Measurements from ENCODE around the gene SH2B3. TPM values are rescaled to one million over a fixed set of nuclear protein-coding genes. Genes with fewer than 3 reads are reported as not detected.
A peak's percentile ranks its signal among the peaks of the same experiment; 100 is the strongest.

Gene SH2B3
- total and polyA plus RNA-seq, 2 of the 13 experiments (the other 11 are each of a cell fraction or from before 2014, with no cell fraction given), result 6.8 to 6.9 TPM

- no peak for TF ChIP-seq CBX2 (IDR thresholded peaks at IDR 0.05; ENCODE audit: low read depth, low read length)
- TF ChIP-seq CBX2 (CRISPR knock-in tag; IDR thresholded peaks at IDR 0.05; ENCODE audit: low read depth), result no peak
- TF ChIP-seq, protein P1, sequence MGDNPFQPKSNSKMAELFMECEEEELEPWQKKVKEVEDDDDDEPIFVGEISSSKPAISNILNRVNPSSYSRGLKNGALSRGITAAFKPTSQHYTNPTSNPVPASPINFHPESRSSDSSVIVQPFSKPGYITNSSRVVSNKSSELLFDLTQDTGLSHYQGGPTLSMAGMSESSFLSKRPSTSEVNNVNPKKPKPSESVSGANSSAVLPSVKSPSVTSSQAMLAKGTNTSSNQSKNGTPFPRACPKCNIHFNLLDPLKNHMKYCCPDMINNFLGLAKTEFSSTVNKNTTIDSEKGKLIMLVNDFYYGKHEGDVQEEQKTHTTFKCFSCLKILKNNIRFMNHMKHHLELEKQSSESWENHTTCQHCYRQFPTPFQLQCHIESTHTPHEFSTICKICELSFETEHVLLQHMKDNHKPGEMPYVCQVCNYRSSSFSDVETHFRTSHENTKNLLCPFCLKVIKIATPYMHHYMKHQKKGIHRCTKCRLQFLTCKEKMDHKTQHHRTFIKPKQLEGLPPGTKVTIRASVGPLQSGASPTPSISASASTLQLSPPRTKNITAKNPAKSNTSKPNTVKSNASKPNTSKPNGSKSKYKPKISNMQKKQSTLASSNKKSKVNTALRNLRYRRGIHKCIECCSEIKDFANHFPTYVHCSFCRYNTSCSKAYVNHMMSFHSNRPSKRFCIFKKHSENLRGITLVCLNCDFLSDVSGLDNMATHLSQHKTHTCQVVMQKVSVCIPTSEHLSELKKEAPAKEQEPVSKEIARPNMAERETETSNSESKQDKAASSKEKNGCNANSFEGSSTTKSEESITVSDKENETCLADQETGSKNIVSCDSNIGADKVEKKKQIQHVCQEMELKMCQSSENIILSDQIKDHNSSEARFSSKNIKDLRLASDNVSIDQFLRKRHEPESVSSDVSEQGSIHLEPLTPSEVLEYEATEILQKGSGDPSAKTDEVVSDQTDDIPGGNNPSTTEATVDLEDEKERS (CRISPR knock-in tag; IDR thresholded peaks at IDR 0.05), result no peak
- TF ChIP-seq ZNF276 (CRISPR knock-in tag; IDR thresholded peaks at IDR 0.05; ENCODE audit: low read depth), result no peak
- TF ChIP-seq ZNF770 (CRISPR knock-in tag; IDR thresholded peaks at IDR 0.05), result no peak
- TF ChIP-seq ZMAT3 (CRISPR knock-in tag; conservative IDR thresholded peaks at IDR 0.05), result no peak
- peak; percentile 54; the same call in 1 of the 2 replicates for TF ChIP-seq ZBTB33 (CRISPR knock-in tag; IDR thresholded peaks at IDR 0.05)
- TF ChIP-seq ZBTB42 (CRISPR knock-in tag; IDR thresholded peaks at IDR 0.05), result no peak
- no peak for TF ChIP-seq SNAI1 (CRISPR knock-in tag; IDR thresholded peaks at IDR 0.05; ENCODE audit: borderline replicate concordance)
- 88% methylated on average over 12 of the region's 15 CpGs for WGBS (ENCODE audit: low lambda C conversion rate)
- H3K27ac ChIP-seq (ENCODE audit: extremely low read length, insufficient read depth, low read length), result no peak overlapping the region
- no peak overlapping the region for H3K4me3 ChIP-seq (replicated peaks in 1 of 3; ENCODE audit: insufficient read depth in 1 of 3, low read depth in 2 of 3, low read length in 3 of 3)
- H3K36me3 ChIP-seq (replicated peaks in 1 of 2; ENCODE audit: control insufficient read depth in 1 of 2, insufficient read depth in 2 of 2, low read length in 2 of 2), result peaks cover 0 to 11% of the 10 kb centered on the region in 2 experiments; a peak in 2 of 5 replicates
- H3K9me3 ChIP-seq (ENCODE audit: low read length), result no peaks in the 10 kb centered on the region
- no TSS peak for BruUV-seq (replicated peaks)
- ATAC-seq (no peak), DNase-seq (ENCODE audit: low spot score) (no peak), FAIRE-seq (no peak)
- no peak overlapping the region for H3K4me2 ChIP-seq (ENCODE audit: low read depth, low read length)
- intact Hi-C loops (cut with micrococcal nuclease; ENCODE audit: unreplicated experiment), result no loop called here
- no peaks in the 10 kb centered on the region for H3K27me3 ChIP-seq (ENCODE audit: control insufficient read depth in 1 of 2, insufficient read depth in 2 of 2, low read length in 2 of 2)
- no peak overlapping the region for H3K9ac ChIP-seq (ENCODE audit: insufficient read depth, low read depth, low read length)
- in situ Hi-C loops (cut with HindIII; ENCODE audit: extremely low pct_ligation_motif_present, low pct_unique_long_range_greater_than_20kb), result no loop called here
- ChIA-PET CTCF (ENCODE audit: low intra/inter-chr PET ratio, low total read pairs) (no interaction called here), POLR2A (interaction anchor here (1.8 kb wide), 1 partner anchor 8 kb away, joined by 7 read pairs; no protein-coding TSS in a partner anchor)
- H3K79me2 ChIP-seq (ENCODE audit: insufficient read depth, low read length), result peaks cover 28% of the 10 kb centered on the region
- no peak overlapping the region for H2AFZ ChIP-seq (ENCODE audit: low read length)
- peaks cover 38% of the 10 kb centered on the region for H4K20me1 ChIP-seq (ENCODE audit: insufficient read depth, low read length)
- H3K4me1 ChIP-seq (ENCODE audit: insufficient read depth, low read length), result peaks cover 21% of the 10 kb centered on the region
These were observed 6.5 kb downstream of the SH2B3 start for GRCh38 chr12:111412007-111412829.

Data from HepG2 (cell line).